IMR-90 (cell line): ENCODE measurements around the gene GLI1. TPM values are rescaled to one million over a fixed set of nuclear protein-coding genes. Genes with fewer than 3 reads are reported as not detected.
A peak's percentile ranks its signal among the peaks of the same experiment; 100 is the strongest.

Experiments used
- ATAC-seq: fragments of 200-7000 bp; cut with Tn5 transposase; 2 replicates; pipeline ENCODE4 v1.9.1; 2020; ENCODE audit warnings: low read depth, mild to moderate bottlenecking, moderate library complexity
- BruUV-seq: library from RNA; stranded (reverse); fragments of 400-500 nt; replicated peaks from 2 replicates; lab custom pipeline; 2021; lab: Mats Ljungman, UMichigan
- CTCF ChIA-PET: fragments of 300-600 bp; formaldehyde crosslinking; extraction: SDS; loops from one replicate; lab custom pipeline; 2021; ENCODE audit warnings: antibody characterized with exemption; lab: Yijun Ruan, JAX
- POLR2A ChIA-PET: fragments of 300-600 bp; sonication (Branson Sonifier 250); formaldehyde crosslinking; loops from one replicate; lab custom pipeline; 2022; ENCODE audit warnings: antibody characterized with exemption; ENCODE audit not compliant: unreplicated experiment; lab: Charles Lee
- DNase-seq: peaks from one replicate; pipeline ENCODE4 v3.0.0; 2013
- H2AFZ ChIP-seq: replicated peaks from 2 replicates; pipeline ENCODE3; 2013; ENCODE audit warnings: low read length, mild to moderate bottlenecking; ENCODE audit not compliant: poor library complexity
- H2AK5ac ChIP-seq: 2 replicates; pipeline ENCODE4 v1.6.1; 2013; ENCODE audit warnings: low read depth, low read length, inconsistent platforms
- H2AK9ac ChIP-seq: replicated peaks from 2 replicates; pipeline ENCODE3; 2013; ENCODE audit warnings: mild to moderate bottlenecking, low read depth, low read length, moderate library complexity; ENCODE audit not compliant: poor library complexity
- H2BK120ac ChIP-seq: 2 replicates; pipeline ENCODE4 v1.6.1; 2013; ENCODE audit warnings: low read depth, low read length, inconsistent platforms
- H2BK15ac ChIP-seq: 3 replicates; pipeline ENCODE4 v1.6.1; 2013; ENCODE audit warnings: low read depth, low read length, inconsistent platforms
- H2BK20ac ChIP-seq: 2 replicates; pipeline ENCODE4 v1.6.1; 2013; ENCODE audit warnings: low read depth, mild to moderate bottlenecking, inconsistent platforms, low read length, moderate library complexity
- H2BK5ac ChIP-seq: 2 replicates; pipeline ENCODE4 v1.6.1; 2013; ENCODE audit warnings: mild to moderate bottlenecking, low read depth, low read length, inconsistent platforms; ENCODE audit not compliant: poor library complexity, severe bottlenecking
- H3K14ac ChIP-seq: replicated peaks from 2 replicates; pipeline ENCODE4 v1.6.1; 2013; ENCODE audit warnings: low read depth, low read length, inconsistent platforms
- H3K18ac ChIP-seq: 2 replicates; pipeline ENCODE4 v1.6.1; 2013; ENCODE audit warnings: low read depth, low read length, control low read depth
- H3K23ac ChIP-seq: 2 replicates; pipeline ENCODE4 v1.6.1; 2013; ENCODE audit warnings: low read depth, low read length, inconsistent platforms
- H3K27ac ChIP-seq: 2 replicates; pipeline ENCODE4 v1.5.1; 2013; ENCODE audit warnings: mild to moderate bottlenecking, control low read depth, low read length; ENCODE audit not compliant: insufficient read depth
- H3K27me3 ChIP-seq: 2 replicates; pipeline ENCODE4 v1.6.1; 2013; ENCODE audit warnings: low read length; ENCODE audit not compliant: control insufficient read depth, insufficient read depth
- H3K36me3 ChIP-seq: 2 replicates; pipeline ENCODE4 v1.6.1; 2013; ENCODE audit warnings: low read length, mixed read lengths; ENCODE audit not compliant: control insufficient read depth, insufficient read depth
- H3K4ac ChIP-seq: 2 replicates; pipeline ENCODE4 v1.6.1; 2013; ENCODE audit warnings: low read depth, low read length, inconsistent platforms
- H3K4me1 ChIP-seq: 2 replicates; pipeline ENCODE4 v1.6.1; 2013; ENCODE audit warnings: low read length, mixed read lengths; ENCODE audit not compliant: control insufficient read depth, insufficient read depth
- H3K4me2 ChIP-seq: 2 replicates; pipeline ENCODE4 v1.6.1; 2013; ENCODE audit warnings: low read depth, mild to moderate bottlenecking, control low read depth, low read length, moderate library complexity
- H3K4me3 ChIP-seq: 2 replicates; pipeline ENCODE4 v1.5.1; 2013; ENCODE audit warnings: low read depth, mild to moderate bottlenecking, control low read depth, low read length, moderate library complexity; ENCODE audit not compliant: insufficient read depth
- H3K56ac ChIP-seq: 2 replicates; pipeline ENCODE4 v1.6.1; 2013; ENCODE audit warnings: low read length, inconsistent platforms; ENCODE audit not compliant: insufficient read depth; ENCODE audit errors: extremely low read depth
- H3K79me1 ChIP-seq, 2 experiments: 2 replicates each; pipeline ENCODE4 v1.6.1; 2013; ENCODE audit warnings: low read length in 2 of 2, inconsistent platforms in 1 of 2, low read depth in 1 of 2
- H3K9ac ChIP-seq: 2 replicates; pipeline ENCODE4 v1.6.1; 2013; ENCODE audit warnings: low read depth, low read length, control low read depth
- H3K9me1 ChIP-seq: 2 replicates; pipeline ENCODE4 v1.6.1; 2013; ENCODE audit warnings: low read length, inconsistent platforms; ENCODE audit not compliant: insufficient read depth
- H3K9me3 ChIP-seq: 2 replicates; pipeline ENCODE4 v1.6.1; 2013; ENCODE audit warnings: low read length; ENCODE audit not compliant: control insufficient read depth, insufficient read depth
- H4K20me1 ChIP-seq: 2 replicates; pipeline ENCODE4 v1.6.1; 2013; ENCODE audit warnings: low read length, inconsistent platforms; ENCODE audit not compliant: insufficient read depth
- H4K5ac ChIP-seq: 2 replicates; pipeline ENCODE4 v1.6.1; 2013; ENCODE audit warnings: mild to moderate bottlenecking, low read depth, low read length, control low read depth
- H4K8ac ChIP-seq, 2 experiments: 2 replicates each; pipeline ENCODE4 v1.6.1; 2013; ENCODE audit warnings: low read depth in 2 of 2, low read length in 2 of 2, control low read depth in 1 of 2, inconsistent platforms in 1 of 2
- H4K91ac ChIP-seq: 2 replicates; pipeline ENCODE4 v1.6.1; 2013; ENCODE audit warnings: low read depth, low read length, inconsistent platforms; ENCODE audit not compliant: insufficient read depth
- BHLHE40 ChIP-seq: fragments of 150-350 bp; IDR thresholded peaks from 2 replicates; pipeline ENCODE4 v1.6.1; 2016; ENCODE audit warnings: mild to moderate bottlenecking, low read depth, low read length
- CEBPB ChIP-seq: IDR thresholded peaks from 2 replicates; pipeline ENCODE4 v1.6.1; 2012; ENCODE audit warnings: low read depth, low read length, improper control_type of control experiment
- CHD1 ChIP-seq: IDR thresholded peaks from 2 replicates; pipeline ENCODE4 v1.6.1; 2012; ENCODE audit warnings: low read depth, low read length, improper control_type of control experiment
- ELK1 ChIP-seq: fragments of 150-350 bp; IDR thresholded peaks from 2 replicates; pipeline ENCODE4 v1.6.1; 2016; ENCODE audit warnings: low read depth, mild to moderate bottlenecking, low read length, moderate library complexity, borderline replicate concordance
- FOS ChIP-seq: fragments of 150-350 bp; IDR thresholded peaks from 2 replicates; pipeline ENCODE4 v1.6.1; 2016; ENCODE audit warnings: low read depth, low read length
- MAFK ChIP-seq: IDR thresholded peaks from 2 replicates; pipeline ENCODE4 v1.6.1; 2012; ENCODE audit warnings: low read depth, low read length, improper control_type of control experiment
- MAZ ChIP-seq: IDR thresholded peaks from 2 replicates; pipeline ENCODE4 v1.6.1; 2012; ENCODE audit warnings: low read depth, mild to moderate bottlenecking, low read length, improper control_type of control experiment, moderate library complexity, borderline replicate concordance
- MXI1 ChIP-seq: IDR thresholded peaks from 2 replicates; pipeline ENCODE4 v1.6.1; 2012; ENCODE audit warnings: low read depth, mild to moderate bottlenecking, low read length, moderate library complexity, borderline replicate concordance
- NFE2L2 ChIP-seq: fragments of 150-350 bp; IDR thresholded peaks from 2 replicates; pipeline ENCODE4 v1.6.1; 2016; ENCODE audit warnings: low read depth, mild to moderate bottlenecking, low read length
- POLR2A ChIP-seq: IDR thresholded peaks from 2 replicates; pipeline ENCODE4 v1.6.1; 2012; ENCODE audit warnings: mild to moderate bottlenecking, low read depth, low read length
- RCOR1 ChIP-seq: IDR thresholded peaks from 2 replicates; pipeline ENCODE4 v1.6.1; 2012; ENCODE audit warnings: mild to moderate bottlenecking, low read length, improper control_type of control experiment; ENCODE audit not compliant: insufficient replicate concordance
- RFX5 ChIP-seq: IDR thresholded peaks from 2 replicates; pipeline ENCODE4 v1.8.0; 2012; ENCODE audit warnings: low read depth, mild to moderate bottlenecking, low read length, moderate library complexity
- USF2 ChIP-seq: fragments of 150-350 bp; IDR thresholded peaks from 2 replicates; pipeline ENCODE4 v1.6.1; 2017; ENCODE audit warnings: mild to moderate bottlenecking, antibody characterized with exemption, low read length, low read depth
- WGBS, 2 experiments: methylation state at CpG; one replicate each; pipeline versions ENCODE4 v1.1.5 to v1.1.7; 2013; ENCODE audit warnings: missing lambda C conversion rate in 2 of 2; ENCODE audit not compliant: insufficient read length in 1 of 2; ENCODE audit errors: extremely low coverage in 2 of 2; 5-methylcytosine and 5-hydroxymethylcytosine counted together
- dilution Hi-C: fragments of 300-500 bp; cut with HindIII; formaldehyde crosslinking; loops from one replicate; pipeline ENCODE4 v1.14.3; 2018; ENCODE audit warnings: low sequenced_read_pairs; ENCODE audit not compliant: unreplicated experiment
- in situ Hi-C: fragments of 300-500 bp; cut with MboI; formaldehyde crosslinking; loops from 3 replicates; pipeline ENCODE4 v1.14.3; 2019; ENCODE audit warnings: low sequenced_read_pairs, inconsistent platforms, mixed read lengths
- intact Hi-C: fragments of 100-400 bp; cut with micrococcal nuclease; formaldehyde crosslinking; loops from 2 replicates; pipeline ENCODE4 v1.10.0; 2022
- polyA plus RNA-seq, 3 experiments: library from polyadenylated mRNA; depleted of rRNA; stranded (reverse); fragments of >200 nt; gene quantifications; 2 replicates each; pipeline ENCODE4 v1.2.3, GENCODE V29; 2012; ENCODE audit warnings: low replicate concordance in 1 of 3
- total RNA-seq: library from RNA; depleted of rRNA; stranded (reverse); fragments of >200 nt; gene quantifications from 2 replicates; pipeline ENCODE4 v1.2.3, GENCODE V29; 2012
- TF ChIP-seq, protein P1 (sequence below): conservative IDR thresholded peaks from 2 replicates; pipeline ENCODE4 v1.5.1; 2012; ENCODE audit warnings: mild to moderate bottlenecking, low read depth, low read length, improper control_type of control experiment

Gene GLI1
- total and polyA plus RNA-seq, 2 of the 4 experiments (the other 2 are of a cell fraction), result 1.3 to 3.8 TPM

DNA sequence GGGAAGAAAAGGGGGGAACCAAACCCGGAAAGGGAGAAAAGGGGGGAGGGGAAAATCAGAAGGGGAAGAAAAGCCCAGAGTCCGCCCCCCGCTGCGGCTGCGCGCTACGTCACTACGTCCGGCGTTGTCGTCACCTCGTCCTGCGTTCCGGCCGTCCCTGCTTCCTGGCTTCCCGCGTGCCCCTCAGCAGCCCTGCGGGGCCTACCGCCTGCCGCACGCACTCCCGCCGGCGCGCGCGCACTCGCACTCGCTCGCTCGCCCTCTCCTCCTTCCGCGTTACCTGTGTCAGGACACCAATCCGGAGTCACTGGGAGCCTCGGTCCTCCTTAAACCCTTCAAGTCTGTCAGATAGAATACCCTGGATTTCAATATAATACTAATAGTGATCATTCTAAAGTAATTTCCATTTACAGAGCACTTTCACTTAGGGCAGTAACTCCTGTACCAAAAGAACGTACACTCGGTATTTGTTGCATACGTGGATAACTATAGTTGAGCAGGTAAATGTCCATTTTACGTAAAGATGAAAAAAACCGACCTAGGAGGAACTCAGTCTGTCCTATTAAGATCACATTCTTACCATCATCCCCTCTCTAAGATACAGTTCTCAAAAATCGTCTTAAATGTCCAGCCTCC, 28.5 kb upstream of the GLI1 start, which contains the start of gene R3HDM2:
Gene R3HDM2 (minus strand): TSS at position 113 of the 636 bp plus-strand sequence. CDS start 120,615 bp downstream, outside the sequence.
- Histone ChIP-seq H2AFZ (peak within 1 kb of the TSS; percentile 92), H4K5ac (peak within 1 kb of the TSS; percentile 97), H3K14ac (peak within 1 kb of the TSS; percentile 94), H3K79me1 (peaks cover 19 to 41% of the 10 kb centered on the region in 2 experiments), H4K91ac (peak within 1 kb of the TSS; percentile 95), H4K20me1 (no peaks in the 10 kb centered on the region; the same call in 1 of the 2 replicates), H2AK9ac (peak within 1 kb of the TSS; percentile 86), H2BK5ac (peak within 1 kb of the TSS; percentile 80), H3K4me1 (peaks cover 3% of the 10 kb centered on the region), H3K9ac (peak within 1 kb of the TSS; percentile 97), H3K4ac (peak within 1 kb of the TSS; percentile 93), H3K56ac (peak within 1 kb of the TSS; percentile 81), H2BK20ac (peak within 1 kb of the TSS; percentile 27; the same call in 1 of the 2 replicates), H3K27ac (peak within 1 kb of the TSS; percentile 96), H3K9me1 (0 out of 2 replicates have a peak, but pooled peaks cover 3% of the 10 kb centered on the region), H3K4me2 (peak within 1 kb of the TSS; percentile 97), H4K8ac (peak within 1 kb of the TSS; percentile 94 to 97), H3K23ac (peak within 1 kb of the TSS; percentile 98), H3K27me3 (no peaks in the 10 kb centered on the region), H3K18ac (peak within 1 kb of the TSS; percentile 90), H2BK120ac (no peak within 1 kb of the TSS; the same call in 1 of the 2 replicates), H2BK15ac (0 out of 3 replicates have a peak within 1 kb of the TSS, but pooled peaks have one; percentile 19), H2AK5ac (peak within 1 kb of the TSS; percentile 85), H3K4me3 (peak within 1 kb of the TSS; percentile 98), H3K9me3 (no peaks in the 10 kb centered on the region), H3K36me3 (no peaks in the 10 kb centered on the region)
- POLR2A ChIA-PET, result no interaction called here
- TSS peak; percentile 81 for BruUV-seq
- ATAC-seq (peak; percentile 96), DNase-seq (peak; percentile 96)
- dilution Hi-C loops (no loop called here), intact Hi-C loops (loop anchor here (5.0 kb wide), 1 partner anchor 124 kb away; no protein-coding TSS in a partner anchor), in situ Hi-C loops (no loop called here)
- WGBS, 2 experiments, result 0% methylated on average over 3 of the region's 41 CpGs; no CpG with 5 or more reads in 1 of the 2 experiments
- CTCF ChIA-PET, result no interaction called here
- TF ChIP-seq MXI1 (peak; percentile 65; the same call in 1 of the 2 replicates), CHD1 (no peak), MAZ (peak; percentile 71; the same call in 1 of the 2 replicates), RCOR1 (no peak), CEBPB (no peak), USF2 (peak; percentile 54), ELK1 (no peak), POLR2A (peak; percentile 88), MAFK (no peak), NFE2L2 (no peak), FOS (no peak), BHLHE40 (peak; percentile 73; the same call in 1 of the 2 replicates), RFX5 (no peak)
- TF ChIP-seq, protein P1, sequence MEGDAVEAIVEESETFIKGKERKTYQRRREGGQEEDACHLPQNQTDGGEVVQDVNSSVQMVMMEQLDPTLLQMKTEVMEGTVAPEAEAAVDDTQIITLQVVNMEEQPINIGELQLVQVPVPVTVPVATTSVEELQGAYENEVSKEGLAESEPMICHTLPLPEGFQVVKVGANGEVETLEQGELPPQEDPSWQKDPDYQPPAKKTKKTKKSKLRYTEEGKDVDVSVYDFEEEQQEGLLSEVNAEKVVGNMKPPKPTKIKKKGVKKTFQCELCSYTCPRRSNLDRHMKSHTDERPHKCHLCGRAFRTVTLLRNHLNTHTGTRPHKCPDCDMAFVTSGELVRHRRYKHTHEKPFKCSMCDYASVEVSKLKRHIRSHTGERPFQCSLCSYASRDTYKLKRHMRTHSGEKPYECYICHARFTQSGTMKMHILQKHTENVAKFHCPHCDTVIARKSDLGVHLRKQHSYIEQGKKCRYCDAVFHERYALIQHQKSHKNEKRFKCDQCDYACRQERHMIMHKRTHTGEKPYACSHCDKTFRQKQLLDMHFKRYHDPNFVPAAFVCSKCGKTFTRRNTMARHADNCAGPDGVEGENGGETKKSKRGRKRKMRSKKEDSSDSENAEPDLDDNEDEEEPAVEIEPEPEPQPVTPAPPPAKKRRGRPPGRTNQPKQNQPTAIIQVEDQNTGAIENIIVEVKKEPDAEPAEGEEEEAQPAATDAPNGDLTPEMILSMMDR, result no peak
